Body of pancreas (tissue), 4 donors: ENCODE data around the gene ZNF512B.
"Not testable (repeated sequence)": the region's sequence is repeated elsewhere in the genome, so short reads cannot be mapped to it uniquely, and the experiment has no call there.

Experiments
- POLR2A ChIP-seq, 3 donors: fragments of 450-650 bp; IDR thresholded peaks; one replicate each; pipeline ENCODE4 v1.6.1; 2016; ENCODE audit warnings: antibody characterized with exemption in 3 of 3, mild to moderate bottlenecking in 2 of 3
- TF ChIP-seq, protein P1 (sequence below), 7 experiments: fragments of 450-650 bp in 4 of 7; fragments of 200-600 bp in 3 of 7; sonication (generic) in 3 of 7; IDR thresholded peaks; one replicate each; pipeline ENCODE4 v1.5.1; 2016 to 2019; ENCODE audit warnings: antibody characterized with exemption in 7 of 7

- TF ChIP-seq, protein P1, sequence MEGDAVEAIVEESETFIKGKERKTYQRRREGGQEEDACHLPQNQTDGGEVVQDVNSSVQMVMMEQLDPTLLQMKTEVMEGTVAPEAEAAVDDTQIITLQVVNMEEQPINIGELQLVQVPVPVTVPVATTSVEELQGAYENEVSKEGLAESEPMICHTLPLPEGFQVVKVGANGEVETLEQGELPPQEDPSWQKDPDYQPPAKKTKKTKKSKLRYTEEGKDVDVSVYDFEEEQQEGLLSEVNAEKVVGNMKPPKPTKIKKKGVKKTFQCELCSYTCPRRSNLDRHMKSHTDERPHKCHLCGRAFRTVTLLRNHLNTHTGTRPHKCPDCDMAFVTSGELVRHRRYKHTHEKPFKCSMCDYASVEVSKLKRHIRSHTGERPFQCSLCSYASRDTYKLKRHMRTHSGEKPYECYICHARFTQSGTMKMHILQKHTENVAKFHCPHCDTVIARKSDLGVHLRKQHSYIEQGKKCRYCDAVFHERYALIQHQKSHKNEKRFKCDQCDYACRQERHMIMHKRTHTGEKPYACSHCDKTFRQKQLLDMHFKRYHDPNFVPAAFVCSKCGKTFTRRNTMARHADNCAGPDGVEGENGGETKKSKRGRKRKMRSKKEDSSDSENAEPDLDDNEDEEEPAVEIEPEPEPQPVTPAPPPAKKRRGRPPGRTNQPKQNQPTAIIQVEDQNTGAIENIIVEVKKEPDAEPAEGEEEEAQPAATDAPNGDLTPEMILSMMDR (IDR thresholded peaks at IDR 0.05) = not testable (repeated sequence)
- TF ChIP-seq POLR2A (IDR thresholded peaks at IDR 0.05) = not testable (repeated sequence)
These were observed 40.3 kb downstream of the ZNF512B start for GRCh38 chr20:63929473-63929883.
